Prostate gland (tissue), 1 donor: ENCODE results near the gene RACK1.

ENCODE experiments used
- POLR2A ChIP-seq: fragments of 450-650 bp; IDR thresholded peaks from one replicate; pipeline ENCODE4 v1.6.1; 2016; ENCODE audit warnings: antibody characterized with exemption, mild to moderate bottlenecking
- POLR2AphosphoS5 ChIP-seq: sonication (generic); formaldehyde crosslinking; IDR thresholded peaks from one replicate; pipeline ENCODE4 v1.6.1; 2017; ENCODE audit warnings: antibody characterized with exemption

DNA sequence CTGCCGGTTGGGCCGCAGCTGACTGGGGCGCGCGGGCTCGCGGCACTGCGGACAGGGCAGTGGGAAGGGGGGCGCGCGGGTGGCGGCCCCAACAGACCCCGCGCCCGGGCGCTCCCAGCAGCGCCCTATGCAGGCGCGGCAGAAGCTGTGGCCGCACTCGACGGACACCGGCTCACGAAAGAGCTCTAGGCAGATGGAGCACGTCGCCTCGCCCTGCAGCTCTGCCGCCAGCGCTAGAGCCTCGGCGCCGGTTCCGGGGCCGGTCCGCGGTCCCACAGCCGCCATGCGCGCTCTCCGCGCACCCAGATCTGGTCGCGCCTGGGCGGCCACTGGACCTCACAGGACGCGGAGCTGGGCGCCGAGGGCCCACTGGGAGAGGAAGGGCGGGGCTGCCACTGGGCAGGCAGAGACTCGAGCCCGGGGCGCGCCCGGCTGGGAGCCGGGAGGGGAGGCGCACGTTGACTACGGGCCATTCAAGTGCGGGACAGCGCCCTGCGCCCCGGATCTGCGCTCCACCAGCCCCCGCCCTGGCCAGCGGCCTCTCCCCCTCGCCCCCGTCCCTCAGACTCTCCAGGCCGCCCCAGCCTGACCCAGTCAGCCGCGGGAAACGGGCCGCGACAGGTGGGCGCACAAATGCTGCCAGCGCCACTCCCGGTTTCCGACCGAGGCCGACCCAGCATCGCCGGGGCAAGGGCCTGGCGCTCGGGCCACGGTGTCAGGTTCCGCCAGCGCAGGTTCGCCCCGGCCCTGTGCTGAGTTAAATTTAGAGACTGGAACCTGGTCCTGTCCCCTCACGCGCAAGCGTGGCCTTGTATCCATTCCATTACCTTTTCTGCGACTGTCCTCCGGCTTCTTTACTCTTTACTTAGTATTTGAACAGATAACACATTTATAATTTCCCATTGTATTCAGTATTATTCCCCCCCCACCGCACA, 38.6 kb downstream of the RACK1 start, which contains the start of gene TRIM7:
- peak; percentile 45 for TF ChIP-seq POLR2A
- TF ChIP-seq POLR2AphosphoS5: no peak
